GM12864 (cell line): ENCODE measurements around the gene MMD2.

ENCODE experiments used
- DNase-seq: peaks from one replicate; pipeline ENCODE4 v3.0.0-alpha.2; 2011; ENCODE audit warnings: low read depth
- H3K4me3 ChIP-seq: 2 replicates; pipeline ENCODE4 v1.5.1; 2011; ENCODE audit warnings: mild to moderate bottlenecking, low read depth, low read length, control low read depth
- CTCF ChIP-seq: IDR thresholded peaks from 2 replicates; pipeline ENCODE4 v1.5.1; 2011; ENCODE audit warnings: low read depth, mild to moderate bottlenecking, moderate library complexity, low read length, control low read depth, inconsistent platforms; ENCODE audit errors: missing control alignments

MMD2 gene

GRCh38 chr7:4878336-4879335 lies 80.4 kb downstream of the MMD2 start:
- no peak for DNase-seq
- H3K4me3 ChIP-seq: no peak overlapping the region

GRCh38 chr7:4876586-4876985 lies 82.4 kb downstream of the MMD2 start:
- no peak for TF ChIP-seq CTCF
- no peak for DNase-seq
- H3K4me3 ChIP-seq: no peak overlapping the region

More at GRCh38 chr7:4878336-4879335, 80.4 kb downstream of the MMD2 start:
- TF ChIP-seq CTCF: no peak

DNA sequence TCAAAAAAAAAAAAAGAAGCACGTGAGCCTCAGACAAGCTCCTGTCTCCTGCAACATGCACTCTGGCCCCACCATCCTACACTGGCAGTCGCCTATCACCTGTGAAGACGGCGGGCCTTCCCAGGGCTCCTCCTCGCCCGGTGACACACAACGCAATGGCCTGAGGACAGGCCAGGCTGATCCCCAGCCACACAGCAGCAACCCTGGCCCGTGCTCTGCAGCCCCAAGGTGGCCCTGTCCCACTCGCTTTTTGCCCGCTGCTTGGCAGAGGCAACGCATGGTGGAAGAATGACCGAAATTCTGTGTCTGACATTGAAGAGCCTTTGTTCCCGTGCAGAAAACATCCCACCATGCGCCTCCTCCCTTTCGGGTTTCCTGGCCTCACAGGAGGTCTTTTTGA lies 83.6 kb downstream of the MMD2 start:
- DNase-seq: no peak
- H3K4me3 ChIP-seq: no peak overlapping the region
- no peak for TF ChIP-seq CTCF

- H3K4me3 ChIP-seq: no peak overlapping the region
- no peak for TF ChIP-seq CTCF
- no peak for DNase-seq
Observed at GRCh38 chr7:4873071-4873944, 85.7 kb downstream of the MMD2 start.

- TF ChIP-seq CTCF: no peak
Observed at GRCh38 chr7:4871930-4872675, 86.9 kb downstream of the MMD2 start.

GRCh38 chr7:4871056-4871680 lies 87.8 kb downstream of the MMD2 start:
- no peak for DNase-seq
- no peak overlapping the region for H3K4me3 ChIP-seq
- no peak for TF ChIP-seq CTCF

More at GRCh38 chr7:4871930-4872675, 86.9 kb downstream of the MMD2 start:
- H3K4me3 ChIP-seq: no peak overlapping the region
- DNase-seq: no peak
